ENCODE measurements around the gene HSPB9. TPM values are rescaled to one million over a fixed set of nuclear protein-coding genes. Genes with fewer than 3 reads are reported as not detected.
A peak's percentile ranks its signal among the peaks of the same experiment; 100 is the strongest.

The HSPB9 gene
- polyA plus RNA-seq, 4 donors = 0.16 to 0.27 (median 0.23) TPM; not detected in 1

DNA sequence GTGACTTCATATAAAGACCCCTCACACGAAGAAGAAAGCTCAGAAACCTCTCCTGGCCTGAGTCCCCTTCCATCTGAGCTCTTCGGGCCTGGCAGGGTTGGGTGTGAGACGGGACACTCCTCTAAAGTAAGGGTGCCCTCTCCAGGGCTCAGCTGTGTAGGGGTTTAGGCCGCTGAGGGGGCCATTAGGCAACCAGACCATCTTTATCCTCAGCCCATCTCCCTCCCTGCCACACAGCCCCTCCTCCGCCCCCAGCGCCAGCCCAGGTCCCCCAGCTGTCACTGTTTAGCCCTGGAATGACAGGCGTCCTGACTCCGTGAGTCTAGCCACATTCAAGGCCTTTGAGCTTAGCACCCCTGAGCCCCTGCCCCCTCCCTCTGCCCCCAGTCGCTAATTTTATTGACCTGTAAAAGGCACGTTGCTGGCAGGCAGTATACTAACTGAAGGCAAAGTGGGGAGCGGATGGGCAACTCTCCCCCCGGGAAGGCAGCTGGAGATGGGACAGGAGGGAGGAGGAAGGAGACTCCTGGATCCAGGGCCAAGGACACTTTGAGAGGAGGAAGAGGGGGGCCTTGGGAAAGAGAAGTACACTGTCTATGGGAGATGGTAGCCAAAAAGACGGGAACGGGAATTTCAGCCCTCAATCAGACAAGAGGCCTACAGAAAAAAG is 23.7 kb upstream of the HSPB9 start:
- no peak for DNase-seq (ENCODE audit: low read depth in 4 of 4, low spot score in 3 of 4)

GRCh38 chr17:42101513-42102292 is 20.9 kb upstream of the HSPB9 start:
- DNase-seq (ENCODE audit: low read depth in 4 of 4, low spot score in 3 of 4) = no peak

- no peak for DNase-seq (ENCODE audit: low read depth in 4 of 4, low spot score in 3 of 4)
Observed at GRCh38 chr17:42103221-42103954, 19.2 kb upstream of the HSPB9 start.

DNA sequence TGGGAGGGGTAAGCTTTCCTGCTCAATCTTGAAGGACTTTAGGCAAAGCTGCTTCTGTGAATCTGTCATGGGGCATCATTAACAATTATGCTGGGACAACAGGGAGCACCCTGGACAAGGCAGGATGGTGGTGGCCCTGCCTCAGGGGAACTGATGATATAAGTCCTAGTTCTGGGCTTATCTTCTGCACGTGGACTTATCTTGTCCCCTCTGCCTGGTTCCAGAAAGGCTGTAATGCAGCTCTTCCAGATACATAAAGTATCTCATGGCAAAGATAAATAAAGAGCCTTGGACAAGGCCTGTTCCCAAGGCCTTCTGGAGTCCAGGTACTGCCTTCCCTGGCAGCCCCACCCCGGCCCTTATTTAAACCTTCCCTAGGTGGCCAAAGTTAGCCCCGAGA is 18.3 kb upstream of the HSPB9 start:
- no peak for DNase-seq (ENCODE audit: low read depth in 4 of 4, low spot score in 3 of 4)

DNA sequence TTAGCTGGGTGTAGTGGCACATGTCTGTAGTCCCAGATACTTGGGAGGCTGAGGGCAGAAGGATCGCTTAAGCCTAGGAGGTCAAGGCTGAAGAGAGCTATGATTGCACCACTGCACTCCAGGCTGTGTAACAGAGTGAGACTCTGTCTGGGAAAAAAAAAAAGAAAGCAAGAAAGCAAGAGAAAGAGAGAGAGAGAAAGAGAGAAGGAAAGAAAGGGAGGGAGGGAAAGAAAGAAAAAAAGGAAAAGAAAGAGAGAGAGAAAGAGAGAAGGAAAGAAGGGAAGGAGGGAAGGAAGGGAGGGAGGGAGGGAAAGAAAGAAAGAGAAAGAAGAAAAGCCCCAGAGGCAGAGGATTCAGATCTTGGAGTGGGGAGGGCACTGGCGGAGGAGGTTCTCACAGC is 16.6 kb upstream of the HSPB9 start:
- no peak for DNase-seq (ENCODE audit: low read depth in 4 of 4, low spot score in 3 of 4)

DNA sequence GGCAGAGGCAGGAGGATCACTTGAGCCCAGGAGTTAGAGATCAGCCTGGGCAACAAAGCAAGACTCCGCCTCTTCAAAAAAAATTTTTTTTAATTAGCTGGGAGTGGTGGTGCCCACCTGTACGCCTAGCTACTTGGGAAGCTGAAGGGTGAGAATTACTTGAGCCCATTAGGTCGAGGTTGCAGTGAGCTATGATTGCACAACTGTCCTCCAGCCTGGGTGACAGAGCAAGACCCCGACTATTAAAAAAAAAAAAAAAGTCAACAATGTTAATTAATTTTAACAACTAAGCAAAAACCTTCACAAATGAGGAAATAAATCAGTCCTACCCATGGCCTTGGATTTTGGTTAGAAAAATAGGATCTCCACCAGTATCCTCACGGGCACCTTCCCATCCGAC is 15.5 kb upstream of the HSPB9 start:
- no peak for DNase-seq (ENCODE audit: low read depth in 4 of 4, low spot score in 3 of 4)

GRCh38 chr17:42107597-42108576 is 14.7 kb upstream of the HSPB9 start:
- peak in 3 of 4 donors; percentile 44 to 63 (median 63) for DNase-seq (ENCODE audit: low read depth in 4 of 4, low spot score in 3 of 4)

DNA sequence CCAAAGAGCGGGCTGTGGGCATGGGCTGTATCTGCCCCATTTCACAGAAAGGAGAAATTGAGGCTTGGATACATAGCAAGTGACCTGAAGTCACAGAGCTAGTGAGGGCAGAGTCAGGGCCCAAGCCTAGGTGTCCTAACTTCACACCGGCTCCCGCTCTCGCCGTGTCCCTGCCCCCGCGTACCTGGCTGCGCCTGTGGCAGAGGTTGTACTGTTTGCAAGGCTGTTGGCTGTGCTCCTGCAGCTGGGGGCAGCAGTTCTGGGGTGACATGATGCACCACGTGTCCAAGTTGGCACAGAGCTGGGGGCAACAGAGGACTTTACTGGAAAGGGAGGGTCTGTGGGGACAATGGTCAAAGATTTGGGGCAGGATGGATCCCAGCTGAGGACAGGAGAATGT is 13.5 kb upstream of the HSPB9 start:
- DNase-seq (ENCODE audit: low read depth in 4 of 4, low spot score in 3 of 4) = no peak

- DNase-seq (ENCODE audit: low read depth in 4 of 4, low spot score in 3 of 4) = no peak
Observed at GRCh38 chr17:42110301-42111264, 12.0 kb upstream of the HSPB9 start.

GRCh38 chr17:42111265-42111636 is 11.4 kb upstream of the HSPB9 start:
- no peak for DNase-seq (ENCODE audit: low read depth in 4 of 4, low spot score in 3 of 4)

GRCh38 chr17:42111871-42112551 is 10.6 kb upstream of the HSPB9 start:
- no peak for DNase-seq (ENCODE audit: low read depth in 4 of 4, low spot score in 3 of 4)

DNA sequence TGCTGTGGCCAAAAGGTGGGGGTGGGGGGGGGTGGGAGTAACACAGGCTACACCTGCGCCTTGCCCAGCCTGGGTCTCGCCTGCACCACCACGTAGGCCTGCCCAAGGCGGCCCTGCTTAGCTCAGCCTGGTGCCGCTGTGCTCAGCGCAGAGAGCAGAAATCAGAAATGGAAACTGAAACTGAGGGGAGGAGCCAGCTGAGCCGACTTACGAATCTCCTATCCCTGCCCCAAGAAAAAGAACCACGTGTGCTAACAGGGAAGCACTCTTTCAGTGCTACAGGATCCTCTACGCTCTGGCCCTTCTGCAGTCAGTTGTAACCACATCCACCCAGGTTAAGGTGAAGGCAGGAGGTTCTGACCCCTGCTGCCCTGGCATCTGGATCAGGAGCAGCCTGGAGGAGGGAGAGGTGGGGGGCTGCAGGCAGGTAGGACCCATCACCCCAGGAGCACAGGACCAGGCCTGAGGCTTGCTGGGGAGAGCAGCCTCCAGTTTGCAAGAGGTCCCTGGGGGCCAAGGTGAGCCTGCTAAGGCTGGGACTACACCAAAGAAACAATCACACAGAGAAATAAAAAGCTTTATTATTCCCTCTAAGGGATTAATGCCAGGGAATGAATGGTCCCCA is 9.9 kb upstream of the HSPB9 start, which contains the start of gene DHX58:
Gene DHX58, minus strand, starts transcription at position 163 of the 625 bp plus-strand sequence. CDS start 822 bp downstream, outside the sequence.
- DNase-seq (ENCODE audit: low read depth in 4 of 4, low spot score in 3 of 4) = no peak

DNA sequence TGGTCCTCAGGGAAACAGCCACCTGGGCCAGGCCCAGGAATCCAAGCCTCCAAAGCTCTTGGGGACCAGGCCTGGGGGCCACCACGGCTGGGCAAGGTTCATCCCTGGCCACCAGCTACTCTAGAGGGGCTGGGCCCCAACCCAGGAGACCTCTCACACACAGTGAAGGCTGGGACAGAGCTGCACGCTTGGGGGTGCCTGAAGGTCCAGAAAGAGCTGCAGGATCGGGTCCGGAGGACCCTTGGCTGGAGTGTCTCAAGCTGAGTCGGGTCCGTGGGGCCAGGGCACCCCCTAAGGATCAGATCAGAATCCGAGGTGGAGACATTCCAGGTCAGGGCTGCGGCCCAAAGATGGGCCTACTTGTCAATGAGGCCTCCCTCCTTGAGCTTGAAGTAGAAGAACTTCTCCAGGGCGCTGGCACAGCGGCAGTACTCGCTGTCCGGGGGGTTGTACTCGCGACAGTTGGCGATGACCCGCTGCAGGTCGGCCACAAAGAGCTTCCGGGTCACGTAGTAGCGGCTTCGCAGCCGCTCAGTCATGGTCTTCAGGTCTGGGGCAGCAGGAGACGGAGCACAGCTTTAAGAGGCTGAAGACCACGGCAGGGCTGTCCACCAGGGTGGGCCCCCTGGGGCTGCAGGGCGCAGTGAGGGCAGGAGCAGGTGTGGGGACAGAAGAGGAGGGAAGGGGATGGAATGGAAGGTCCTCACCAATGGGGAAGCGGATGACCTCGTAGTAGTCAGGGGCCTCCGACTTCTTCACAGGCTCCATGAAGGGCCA is 9.1 kb upstream of the HSPB9 start:
- no peak for DNase-seq (ENCODE audit: low read depth in 4 of 4, low spot score in 3 of 4)

DNA sequence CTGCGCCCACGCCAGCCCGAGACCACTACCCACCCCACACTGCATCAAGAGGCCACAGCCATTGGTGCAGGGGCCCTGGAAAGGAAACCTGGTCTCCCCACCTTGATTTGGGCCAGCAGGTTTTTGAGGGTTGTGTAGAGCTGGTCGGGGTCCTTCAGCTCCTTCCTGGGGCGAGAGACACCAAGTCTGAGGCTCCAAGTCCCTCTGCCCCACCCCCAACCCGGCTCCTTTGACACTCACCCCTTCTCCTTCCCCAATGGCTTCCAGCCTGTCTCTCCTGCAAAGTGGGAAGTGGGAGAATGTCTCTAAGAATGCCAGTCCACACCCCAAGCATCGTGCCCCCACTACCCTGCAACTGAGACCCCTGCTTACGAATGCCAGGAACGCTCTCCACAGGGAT is 8.5 kb upstream of the HSPB9 start:
- no peak for DNase-seq (ENCODE audit: low read depth in 4 of 4, low spot score in 3 of 4)

DNA sequence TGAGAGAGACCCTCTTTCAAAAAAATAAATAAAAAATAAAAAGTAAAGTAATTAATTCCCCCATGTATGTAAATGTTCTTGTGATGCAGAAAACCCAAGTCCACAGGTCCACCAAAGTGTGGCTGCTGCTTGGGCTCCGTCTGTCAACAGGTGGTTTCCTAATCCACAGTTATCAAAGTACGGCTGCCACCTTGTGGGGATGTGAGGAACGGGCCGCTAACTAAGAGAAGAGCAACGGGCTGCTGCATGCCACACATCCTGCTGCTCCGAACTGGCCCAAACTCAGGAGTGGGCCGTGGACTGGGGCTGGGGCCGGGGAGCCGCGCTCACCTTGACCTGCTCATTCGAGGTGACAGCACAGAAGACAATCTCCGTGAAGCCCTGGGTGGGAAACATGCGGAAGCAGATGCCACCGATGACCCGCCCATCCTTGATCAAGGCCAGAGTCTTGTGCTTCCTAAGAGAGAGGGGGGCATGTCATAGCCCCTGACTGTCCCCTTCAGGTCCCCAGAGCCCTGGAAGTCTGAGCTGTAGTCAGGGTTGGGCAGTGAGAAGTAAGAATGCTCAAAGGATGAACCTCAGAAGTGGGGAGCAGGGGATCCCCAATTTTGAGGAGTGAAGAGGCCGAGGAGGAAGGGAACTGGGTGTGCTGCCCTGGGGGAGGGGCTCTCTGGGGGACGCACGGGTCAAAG is 5.8 kb upstream of the HSPB9 start:
- DNase-seq (ENCODE audit: low read depth in 4 of 4, low spot score in 3 of 4) = no peak

DNA sequence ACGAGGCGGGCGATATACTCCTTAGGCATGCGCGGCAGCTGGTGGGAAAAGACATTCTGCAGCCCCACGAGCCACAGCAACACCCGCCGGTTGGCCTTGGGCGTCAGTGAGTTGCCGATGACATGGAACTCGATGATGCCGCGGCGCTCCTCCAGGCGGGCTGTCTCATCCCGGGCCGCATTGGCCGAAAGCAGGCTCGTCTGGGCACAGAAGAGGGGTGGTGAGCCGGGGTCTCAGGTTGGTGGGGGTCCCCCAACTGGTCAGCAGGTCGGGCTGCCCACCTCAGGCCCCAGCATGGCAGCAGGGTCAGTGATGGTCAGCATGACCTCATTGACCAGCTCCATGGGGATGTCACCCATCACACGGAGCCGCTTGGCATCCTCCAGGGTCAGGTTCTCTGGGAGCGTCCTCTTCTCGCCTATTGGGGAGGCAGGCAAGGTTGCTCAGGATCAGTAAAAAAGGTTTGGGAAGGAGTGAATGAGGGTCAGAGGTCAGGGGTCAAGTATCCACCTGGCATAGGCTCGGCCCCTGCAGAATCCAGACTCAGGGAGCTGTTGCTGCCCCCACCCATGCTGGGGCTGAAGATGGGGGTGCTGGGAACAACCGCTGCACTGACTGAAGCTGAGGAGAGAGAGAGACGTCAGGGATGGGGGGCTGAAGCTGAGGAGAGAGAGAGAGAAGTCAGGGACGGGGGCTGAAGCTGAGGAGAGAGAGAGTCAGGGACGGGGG is 5.0 kb upstream of the HSPB9 start:
- DNase-seq (ENCODE audit: low read depth in 4 of 4, low spot score in 3 of 4) = no peak
